GM10248 (cell line): ENCODE measurements around the gene SERPINB7.

ENCODE experiments used
- CTCF ChIA-PET: fragments of 300-600 bp; sonication (Branson Sonifier 250); formaldehyde crosslinking; extraction: SDS; loops from one replicate; lab custom pipeline; 2021; ENCODE audit warnings: antibody characterized with exemption; lab: Yijun Ruan, JAX
- POLR2A ChIA-PET: fragments of 350-650 bp; sonication (Branson Sonifier 250); formaldehyde crosslinking; extraction: SDS; loops from one replicate; lab custom pipeline; 2020; ENCODE audit warnings: antibody characterized with exemption; lab: Yijun Ruan, JAX
- DNase-seq: peaks from one replicate; pipeline ENCODE4 v3.0.0; 2012; ENCODE audit errors: extremely low spot score
- TF ChIP-seq, protein P1 (sequence below): IDR thresholded peaks from 2 replicates; pipeline ENCODE4 v1.5.1; 2012; ENCODE audit warnings: mild to moderate bottlenecking, low read depth; ENCODE audit errors: extremely low read depth, missing control alignments, control extremely low read depth

The SERPINB7 gene

DNA sequence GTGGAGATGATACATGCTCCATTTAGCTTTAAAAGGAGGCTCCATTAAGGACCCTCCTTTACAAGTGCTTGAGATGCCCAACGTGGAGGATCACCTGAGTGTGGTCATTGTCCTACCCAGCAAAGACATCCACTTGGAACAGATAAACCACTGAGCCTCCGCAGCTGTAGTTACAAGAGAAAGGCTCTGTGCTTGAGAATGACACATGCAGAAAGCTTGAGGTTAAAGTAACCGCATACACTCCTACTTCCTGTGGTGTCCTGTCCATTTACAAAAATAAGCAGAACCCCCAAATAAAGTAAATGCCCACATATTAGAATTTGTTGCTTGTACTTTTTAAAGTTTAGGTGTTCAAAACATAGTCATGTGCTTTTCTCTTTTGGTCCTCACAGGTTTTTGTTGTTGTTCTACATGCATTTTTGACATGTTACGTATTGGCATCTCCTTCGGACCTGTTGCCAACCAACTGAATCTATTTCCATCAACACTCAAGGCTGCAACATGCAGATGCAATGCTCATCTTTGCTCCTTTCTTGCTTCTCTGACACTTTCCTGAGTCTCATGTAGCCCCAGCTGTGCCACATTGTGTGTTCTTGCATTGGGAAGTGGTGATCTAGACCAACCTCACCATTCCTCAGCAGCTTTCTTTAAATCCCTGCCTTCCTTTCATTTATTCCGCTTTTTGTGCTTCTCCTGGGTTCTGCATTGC, 56.0 kb downstream of the SERPINB7 start:
- peak; percentile 20 for DNase-seq
- ChIA-PET POLR2A (no interaction called here), CTCF (interaction anchor here (1.0 to 6.3 kb wide), 7 partner anchors 9 to 313 kb away, joined by 3 to 49 read pairs (median 7); no protein-coding TSS in a partner anchor)
- TF ChIP-seq, protein P1, sequence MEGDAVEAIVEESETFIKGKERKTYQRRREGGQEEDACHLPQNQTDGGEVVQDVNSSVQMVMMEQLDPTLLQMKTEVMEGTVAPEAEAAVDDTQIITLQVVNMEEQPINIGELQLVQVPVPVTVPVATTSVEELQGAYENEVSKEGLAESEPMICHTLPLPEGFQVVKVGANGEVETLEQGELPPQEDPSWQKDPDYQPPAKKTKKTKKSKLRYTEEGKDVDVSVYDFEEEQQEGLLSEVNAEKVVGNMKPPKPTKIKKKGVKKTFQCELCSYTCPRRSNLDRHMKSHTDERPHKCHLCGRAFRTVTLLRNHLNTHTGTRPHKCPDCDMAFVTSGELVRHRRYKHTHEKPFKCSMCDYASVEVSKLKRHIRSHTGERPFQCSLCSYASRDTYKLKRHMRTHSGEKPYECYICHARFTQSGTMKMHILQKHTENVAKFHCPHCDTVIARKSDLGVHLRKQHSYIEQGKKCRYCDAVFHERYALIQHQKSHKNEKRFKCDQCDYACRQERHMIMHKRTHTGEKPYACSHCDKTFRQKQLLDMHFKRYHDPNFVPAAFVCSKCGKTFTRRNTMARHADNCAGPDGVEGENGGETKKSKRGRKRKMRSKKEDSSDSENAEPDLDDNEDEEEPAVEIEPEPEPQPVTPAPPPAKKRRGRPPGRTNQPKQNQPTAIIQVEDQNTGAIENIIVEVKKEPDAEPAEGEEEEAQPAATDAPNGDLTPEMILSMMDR, result no peak

DNA sequence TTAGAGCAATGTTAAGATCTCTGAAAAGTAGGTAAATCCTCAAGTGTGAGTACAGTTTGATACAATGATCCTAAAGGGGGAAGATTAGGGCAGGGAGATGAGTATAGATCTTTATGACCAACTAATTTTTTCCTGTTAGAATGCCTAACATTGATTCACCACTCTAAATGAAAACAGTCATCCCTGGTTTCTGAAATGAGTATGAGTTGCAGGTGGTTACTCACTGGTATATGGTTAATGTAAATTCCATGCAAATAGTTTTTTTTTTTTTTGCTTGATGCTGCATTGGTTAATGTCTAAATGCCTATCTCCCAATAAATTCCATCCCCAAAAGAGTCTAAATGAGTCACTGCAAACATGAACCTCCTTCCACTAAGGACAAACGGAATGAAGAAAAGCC, 57.3 kb downstream of the SERPINB7 start:
- TF ChIP-seq, protein P1, result no peak
- CTCF ChIA-PET, result interaction anchor here (1.0 to 6.3 kb wide), 3 partner anchors 12 to 104 kb away, joined by 3 to 49 read pairs (median 4); no protein-coding TSS in a partner anchor
- DNase-seq, result peak; percentile 20
- POLR2A ChIA-PET, result no interaction called here

DNA sequence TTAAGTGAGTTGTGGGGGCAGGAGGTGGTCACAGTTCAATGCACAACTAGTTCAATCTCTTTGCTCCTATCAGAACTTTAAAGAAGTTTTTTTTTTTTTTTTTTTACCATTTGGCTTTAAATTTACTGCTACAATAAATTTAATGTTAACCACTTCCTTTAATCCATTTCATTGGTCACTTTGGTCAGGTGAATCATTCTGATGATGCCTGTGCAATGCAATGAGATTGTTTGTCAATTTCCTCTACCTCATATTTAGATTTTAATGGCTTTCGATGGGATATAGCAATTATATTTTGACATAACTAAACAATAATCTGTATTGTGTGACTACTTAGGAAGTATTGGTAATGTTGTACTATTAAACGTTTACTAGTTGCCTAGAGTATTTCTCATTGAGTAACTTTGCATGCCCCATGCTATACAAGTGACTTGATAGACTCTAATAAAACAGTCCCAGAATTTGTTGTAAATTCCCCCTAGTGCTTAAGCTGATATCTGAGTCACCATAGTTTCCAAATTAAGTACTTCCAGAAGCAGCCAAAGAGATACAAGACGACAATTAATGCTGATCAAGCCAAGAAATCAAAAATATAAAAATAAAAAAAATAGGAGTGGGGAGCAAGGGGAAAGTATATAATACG, 59.4 kb downstream of the SERPINB7 start:
- CTCF ChIA-PET, result no interaction called here
- TF ChIP-seq, protein P1, result no peak
- POLR2A ChIA-PET, result no interaction called here
- DNase-seq, result no peak

DNA sequence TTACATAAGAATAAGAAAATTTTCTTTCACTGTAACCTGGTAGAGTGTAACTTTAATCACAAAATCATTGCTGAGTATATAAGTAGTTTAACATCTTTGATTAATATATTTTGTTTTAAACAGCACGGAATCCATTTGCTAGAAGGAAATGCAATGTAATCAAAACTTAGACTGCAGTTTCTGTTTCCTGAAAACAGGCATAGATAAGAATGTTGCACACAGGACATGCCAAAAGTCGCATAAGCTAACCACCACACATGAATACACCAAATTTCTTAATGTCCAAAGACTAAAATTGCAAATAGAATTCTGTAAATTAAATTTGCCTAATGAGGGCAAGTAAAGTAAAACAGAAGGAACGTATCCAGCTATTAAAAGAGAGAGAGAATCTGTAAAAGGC, 61.2 kb downstream of the SERPINB7 start:
- ChIA-PET CTCF (interaction anchor here (1.1 to 1.4 kb wide), 3 partner anchors 13 to 325 kb away, joined by 3 read pairs; no protein-coding TSS in a partner anchor), POLR2A (no interaction called here)
- TF ChIP-seq, protein P1, result no peak
- no peak for DNase-seq

DNA sequence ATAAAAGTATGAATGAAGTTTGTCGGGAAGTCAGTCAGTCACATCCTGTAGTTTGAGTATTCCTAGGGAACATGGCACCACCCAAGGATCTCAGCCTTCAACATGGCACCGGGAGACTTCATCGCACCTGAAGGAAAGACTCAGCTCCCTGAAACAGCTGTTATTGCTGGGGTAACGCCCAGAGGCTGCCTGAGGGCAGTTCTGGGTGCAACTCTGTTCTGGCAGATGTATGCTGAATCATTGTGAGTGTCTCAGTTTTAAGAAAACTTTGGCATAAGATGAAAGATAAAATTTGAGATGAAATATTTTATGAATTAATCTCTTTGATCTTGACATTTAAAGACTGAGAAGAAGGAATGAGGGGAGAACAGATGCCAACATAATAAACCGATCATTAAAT, 62.4 kb downstream of the SERPINB7 start:
- ChIA-PET POLR2A (no interaction called here), CTCF (interaction anchor here (1.3 to 1.4 kb wide), 2 partner anchors 14 kb away, joined by 3 read pairs; no protein-coding TSS in a partner anchor)
- TF ChIP-seq, protein P1, result no peak
- no peak for DNase-seq

DNA sequence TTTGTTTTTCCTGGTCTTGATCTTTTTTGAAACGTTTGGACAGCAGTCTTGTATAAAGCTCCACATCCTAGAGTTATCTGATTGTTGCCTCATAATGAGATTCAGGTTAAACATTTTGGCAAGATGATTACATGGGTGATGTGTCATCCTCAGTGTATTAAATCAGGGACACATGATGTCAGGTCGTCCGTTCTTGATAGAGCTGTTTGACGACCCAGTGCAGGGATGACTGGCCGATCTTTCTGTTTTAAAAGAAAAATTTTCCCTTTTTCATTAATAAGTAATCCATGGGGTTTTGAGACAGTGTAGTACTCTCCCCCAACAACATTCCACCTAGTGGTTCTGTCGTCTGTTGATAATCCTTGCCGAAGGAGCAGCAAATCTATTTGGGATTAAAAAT, 67.8 kb downstream of the SERPINB7 start:
- CTCF ChIA-PET, result interaction anchor here (0.8 to 5.7 kb wide), 17 partner anchors 8 to 825 kb away, joined by 3 to 66 read pairs (median 4); partner anchors contain the start of genes SERPINB10 and SERPINB12
- POLR2A ChIA-PET, result interaction anchor here (0.6 kb wide), 1 partner anchor 501 kb away, joined by 4 read pairs; no protein-coding TSS in a partner anchor
- TF ChIP-seq, protein P1, result no peak
- no peak for DNase-seq
